HuH-7.5 (cell line): Measurements from ENCODE around the gene KCTD10.
"Not testable (repeated sequence)": the region's sequence is repeated elsewhere in the genome, so short reads cannot be mapped to it uniquely, and the experiment has no call there.

ENCODE experiments used
- DNase-seq: peaks from one replicate; pipeline ENCODE4 v3.0.0; 2011; ENCODE audit warnings: low spot score

The KCTD10 gene

GRCh38 chr12:109448272-109448671 is 28.8 kb downstream of the KCTD10 start:
- no peak for DNase-seq

GRCh38 chr12:109447482-109447881 is 29.6 kb downstream of the KCTD10 start:
- DNase-seq = no peak

- DNase-seq = no peak
Measured at GRCh38 chr12:109446869-109447268, 30.2 kb downstream of the KCTD10 start.

- DNase-seq = no peak
Measured at GRCh38 chr12:109445191-109445609, 31.9 kb downstream of the KCTD10 start.

- no peak for DNase-seq
Measured at GRCh38 chr12:109444259-109444658, 32.8 kb downstream of the KCTD10 start.

GRCh38 chr12:109443794-109444193 is 33.3 kb downstream of the KCTD10 start:
- no peak for DNase-seq

GRCh38 chr12:109440851-109441490 is 36.1 kb downstream of the KCTD10 start:
- DNase-seq = no peak

GRCh38 chr12:109439951-109440350 is 37.1 kb downstream of the KCTD10 start:
- not testable (repeated sequence) for DNase-seq

GRCh38 chr12:109439181-109439580 is 37.9 kb downstream of the KCTD10 start:
- no peak for DNase-seq

- DNase-seq = no peak
Measured at GRCh38 chr12:109436188-109436560, 40.9 kb downstream of the KCTD10 start.

GRCh38 chr12:109435428-109436187 is 41.5 kb downstream of the KCTD10 start:
- DNase-seq = no peak

- DNase-seq = no peak
Measured at GRCh38 chr12:109434582-109434981, 42.5 kb downstream of the KCTD10 start.

- peak; percentile 56 for DNase-seq
Measured at GRCh38 chr12:109433618-109434017, 43.5 kb downstream of the KCTD10 start.

GRCh38 chr12:109432842-109433304 is 44.2 kb downstream of the KCTD10 start:
- peak; percentile 51 for DNase-seq

- DNase-seq = no peak
Measured at GRCh38 chr12:109432431-109432830, 44.7 kb downstream of the KCTD10 start.

GRCh38 chr12:109430244-109430643 is 46.9 kb downstream of the KCTD10 start:
- DNase-seq = no peak

- DNase-seq = not testable (repeated sequence)
Measured at GRCh38 chr12:109428804-109429203, 48.3 kb downstream of the KCTD10 start.

- peak; percentile 71 for DNase-seq
Measured at GRCh38 chr12:109428037-109428629, 49.0 kb downstream of the KCTD10 start.

GRCh38 chr12:109423392-109423791 is 53.7 kb downstream of the KCTD10 start:
- DNase-seq = no peak

GRCh38 chr12:109422251-109422650 is 54.8 kb downstream of the KCTD10 start:
- no peak for DNase-seq

GRCh38 chr12:109421355-109422087 is 55.6 kb downstream of the KCTD10 start:
- no peak for DNase-seq

- no peak for DNase-seq
Measured at GRCh38 chr12:109418848-109419480, 58.1 kb downstream of the KCTD10 start.
